HepG2 (cell line): ENCODE measurements around the gene AFG1L. TPM values are rescaled to one million over a fixed set of nuclear protein-coding genes. Genes with fewer than 3 reads are reported as not detected.

Experiments used
- ATAC-seq: fragments of 200-7000 bp; cut with Tn5 transposase; 3 replicates; pipeline ENCODE4 v1.9.1; 2020; ENCODE audit warnings: mild to moderate bottlenecking, moderate library complexity
- BruUV-seq: library from RNA; stranded (reverse); fragments of 400-500 nt; replicated peaks from 2 replicates; lab custom pipeline; 2021; lab: Mats Ljungman, UMichigan
- CTCF ChIA-PET: fragments of 300-600 bp; formaldehyde crosslinking; extraction: SDS; loops from one replicate; lab custom pipeline; 2021; ENCODE audit warnings: low total read pairs, inconsistent platforms, low intra/inter-chr PET ratio; lab: Yijun Ruan, JAX
- POLR2A ChIA-PET: fragments of 350-600 bp; sonication (Branson Sonifier 250); formaldehyde crosslinking; loops from one replicate; lab custom pipeline; 2020; ENCODE audit warnings: antibody characterized with exemption, inconsistent platforms; lab: Yijun Ruan, JAX
- DNase-seq: peaks from one replicate; pipeline ENCODE4 v3.0.0-alpha.2; 2015; ENCODE audit warnings: low spot score
- FAIRE-seq: peaks from 3 replicates; lab custom pipeline; 2011; peaks lifted over from hg19 to GRCh38; lab: Jason Lieb, UNC
- H2AFZ ChIP-seq: one replicate; pipeline ENCODE4 v1.6.1; 2011; ENCODE audit warnings: low read length, inconsistent platforms
- H3K27ac ChIP-seq: fragments of 300-600 bp; 3 replicates; pipeline ENCODE4 v1.8.0; 2011; ENCODE audit warnings: mixed run types, mild to moderate bottlenecking, mixed read lengths, low read length, inconsistent platforms; ENCODE audit not compliant: insufficient read depth; ENCODE audit errors: extremely low read length
- H3K27me3 ChIP-seq, 2 experiments: fragments of 200-600 bp in 1 of 2; 2 replicates in 1 of 2; 3 replicates in 1 of 2; pipeline versions ENCODE4 v1.6.0 to v1.8.0; 2011; ENCODE audit warnings: low read length in 2 of 2, mild to moderate bottlenecking in 2 of 2, moderate library complexity in 2 of 2, inconsistent platforms in 1 of 2; ENCODE audit not compliant: insufficient read depth in 2 of 2, control insufficient read depth in 1 of 2
- H3K36me3 ChIP-seq, 2 experiments: fragments of 200-600 bp in 1 of 2; replicated peaks in 1 of 2; 2 replicates in 1 of 2; 3 replicates in 1 of 2; pipeline versions ENCODE4 v1.5.1 to v1.8.0; 2011; ENCODE audit warnings: low read length in 2 of 2, inconsistent platforms in 1 of 2; ENCODE audit not compliant: insufficient read depth in 2 of 2, control insufficient read depth in 1 of 2
- H3K4me1 ChIP-seq: 2 replicates; pipeline ENCODE4 v1.5.1; 2012; ENCODE audit warnings: low read length, inconsistent platforms; ENCODE audit not compliant: insufficient read depth
- H3K4me2 ChIP-seq: 2 replicates; pipeline ENCODE4 v1.6.0; 2011; ENCODE audit warnings: low read depth, low read length, inconsistent platforms
- H3K4me3 ChIP-seq, 3 experiments: fragments of 200-600 bp in 1 of 3; sonication (generic), shearing (Covaris generic) in 1 of 3; replicated peaks in 1 of 3; 2 replicates each; pipeline ENCODE4 v1.5.1; 2011 to 2016; ENCODE audit warnings: low read length in 3 of 3, inconsistent platforms in 2 of 3, low read depth in 2 of 3, mild to moderate bottlenecking in 2 of 3, control low read depth in 1 of 3, mixed read lengths in 1 of 3; ENCODE audit not compliant: insufficient read depth in 1 of 3
- H3K79me2 ChIP-seq: one replicate; pipeline ENCODE4 v1.6.1; 2011; ENCODE audit warnings: low read length, inconsistent platforms; ENCODE audit not compliant: insufficient read depth
- H3K9ac ChIP-seq: 2 replicates; pipeline ENCODE4 v1.6.0; 2011; ENCODE audit warnings: mild to moderate bottlenecking, low read depth, low read length, inconsistent platforms; ENCODE audit not compliant: insufficient read depth
- H3K9me3 ChIP-seq: 2 replicates; pipeline ENCODE4 v1.5.1; 2012; ENCODE audit warnings: mild to moderate bottlenecking, low read length
- H4K20me1 ChIP-seq: 2 replicates; pipeline ENCODE4 v1.6.0; 2011; ENCODE audit warnings: inconsistent platforms, mild to moderate bottlenecking, low read length, moderate library complexity; ENCODE audit not compliant: insufficient read depth
- HOXA9 ChIP-seq: sonication (generic); formaldehyde crosslinking; IDR thresholded peaks from 2 replicates; pipeline ENCODE4 v1.8.1; 2022; ENCODE audit warnings: missing genetic modification reagents, mild to moderate bottlenecking, moderate library complexity, borderline replicate concordance
- TBX3 ChIP-seq: fragments of 450-650 bp; IDR thresholded peaks from 2 replicates; pipeline ENCODE4 v1.6.1; 2017; ENCODE audit warnings: antibody characterized with exemption, mild to moderate bottlenecking, inconsistent platforms, borderline replicate concordance
- ZNF761 ChIP-seq: sonication (generic); formaldehyde crosslinking; conservative IDR thresholded peaks from 2 replicates; pipeline ENCODE4 v1.4.0; 2020; ENCODE audit warnings: mild to moderate bottlenecking, missing genetic modification reagents
- WGBS: methylation state at CpG from one replicate; pipeline ENCODE4 v1.1.6; 2017; ENCODE audit warnings: low lambda C conversion rate; 5-methylcytosine and 5-hydroxymethylcytosine counted together
- in situ Hi-C: cut with HindIII; loops from 2 replicates; pipeline ENCODE4 v1.10.0; 2017; ENCODE audit warnings: low pct_unique_long_range_greater_than_20kb; ENCODE audit not compliant: extremely low pct_ligation_motif_present
- intact Hi-C: fragments of 100-400 bp; cut with micrococcal nuclease; formaldehyde crosslinking; loops from one replicate; pipeline ENCODE4 v1.10.0; 2022; ENCODE audit not compliant: unreplicated experiment
- polyA plus RNA-seq, 8 experiments: library from polyadenylated mRNA; depleted of rRNA in 3 of 8; stranded (reverse) in 7 of 8; unstranded in 1 of 8; fragments of >200 nt; fragmentation: Illumina TruSeq in 4 of 8; extraction: Trizol in 4 of 8; gene quantifications; 2 replicates each; pipeline versions ENCODE4 v1.2.1 to v1.2.3, GENCODE V29; 2011 to 2016; ENCODE audit warnings: low read depth in 4 of 8, missing spikeins in 1 of 8, mixed read lengths in 1 of 8; ENCODE audit not compliant: insufficient read depth in 1 of 8
- total RNA-seq, 5 experiments: library from RNA; depleted of rRNA; stranded (reverse); fragments of >200 nt; fragmentation: Illumina TruSeq; extraction: Trizol; gene quantifications; 2 replicates each; pipeline ENCODE4 v1.2.3, GENCODE V29; 2016; ENCODE audit warnings: low read depth in 1 of 5

The AFG1L gene
- total and polyA plus RNA-seq, 2 of the 13 experiments (the other 11 are each of a cell fraction or from before 2014, with no cell fraction given) = 3.1 to 14.0 TPM

DNA sequence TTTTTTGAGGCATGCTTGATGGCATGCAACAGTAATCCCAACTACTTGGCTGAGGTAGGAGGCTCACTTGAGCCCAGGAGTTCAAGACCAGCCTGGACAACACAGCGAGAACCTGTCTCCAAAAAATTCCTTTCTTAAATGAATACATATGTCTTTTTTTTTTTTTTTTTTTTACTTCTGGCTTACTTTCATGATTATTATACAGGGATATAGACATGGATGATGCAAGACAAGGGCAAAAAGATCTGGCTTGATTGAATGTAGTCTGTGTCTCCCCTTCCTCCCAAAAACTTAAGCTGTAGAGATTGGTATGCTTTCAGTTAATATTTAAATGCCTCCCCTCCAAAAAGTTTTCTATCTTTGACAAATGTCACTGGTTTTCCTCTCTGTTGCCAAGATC, 41.6 kb upstream of the AFG1L start:
- no peak for DNase-seq
- WGBS = 95% methylated on average over 1 of the region's 1 CpG
- intact Hi-C loops (no loop called here), in situ Hi-C loops (no loop called here)
- FAIRE-seq = no peak
- H3K36me3 ChIP-seq = peaks cover 2 to 6% of the 10 kb centered on the region in 2 experiments; a peak in 2 of 5 replicates
- BruUV-seq = no TSS peak
- H3K4me2 ChIP-seq = no peak overlapping the region
- TF ChIP-seq TBX3 (no peak), ZNF761 (CRISPR knock-in tag) (no peak)
- peaks cover 77% of the 10 kb centered on the region for H3K79me2 ChIP-seq
- no peak overlapping the region for H3K9ac ChIP-seq
- no peaks in the 10 kb centered on the region for H3K9me3 ChIP-seq
- CTCF ChIA-PET = no interaction called here
- H3K27ac ChIP-seq = no peak overlapping the region
- H3K4me1 ChIP-seq = peaks cover 35% of the 10 kb centered on the region
- H3K27me3 ChIP-seq = no peaks in the 10 kb centered on the region
- H2AFZ ChIP-seq = no peak overlapping the region
- POLR2A ChIA-PET = no interaction called here
- no peak for ATAC-seq
- H3K4me3 ChIP-seq = no peak overlapping the region
- H4K20me1 ChIP-seq = 0 out of 2 replicates have a peak, but pooled peaks cover 2% of the 10 kb centered on the region

DNA sequence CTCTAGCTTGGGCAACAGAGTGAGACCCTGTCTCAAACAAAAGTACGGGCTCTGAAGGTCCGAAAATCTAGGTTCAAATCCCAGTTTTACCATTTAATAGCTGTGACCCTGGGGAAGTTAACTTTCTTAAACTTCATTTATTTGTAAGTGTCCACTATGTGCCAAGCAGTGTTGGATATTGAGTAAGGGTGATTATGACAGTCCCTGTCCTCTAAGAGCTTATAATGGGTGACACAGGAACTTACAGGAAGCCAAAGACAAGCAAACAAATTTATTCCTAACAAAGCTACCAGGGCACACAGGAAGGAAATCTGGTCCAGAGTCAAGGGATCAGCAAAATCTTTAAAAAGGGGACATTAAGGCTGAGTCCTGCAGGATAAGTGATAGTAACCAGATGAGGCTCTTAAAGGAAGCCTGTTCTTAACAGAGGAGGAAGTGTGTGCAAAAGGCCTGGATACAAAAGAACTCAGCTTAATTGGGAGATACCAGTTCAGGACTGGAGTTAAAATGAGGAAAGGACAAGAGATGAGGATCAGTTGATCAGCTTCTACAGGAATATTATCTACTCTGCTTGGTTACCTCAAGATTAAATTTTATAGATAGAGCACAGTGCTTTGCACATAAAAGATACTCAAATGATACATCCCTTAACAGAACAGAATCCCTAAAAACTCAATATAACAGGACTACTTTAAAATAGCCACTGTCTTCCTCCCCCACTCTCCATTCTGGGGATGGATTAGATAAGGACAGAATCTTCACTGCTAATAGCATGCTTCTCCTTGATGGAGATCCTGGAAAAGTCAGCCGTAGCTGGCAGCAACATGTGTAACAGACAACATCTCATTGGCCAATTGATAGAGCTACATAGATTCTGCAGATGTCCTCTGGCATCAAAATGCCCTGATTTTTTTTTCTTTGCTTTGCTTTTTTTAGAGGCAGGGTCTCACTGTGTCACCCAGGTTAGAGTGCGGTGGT, 40.1 kb upstream of the AFG1L start:
- peaks cover 49% of the 10 kb centered on the region for H3K4me1 ChIP-seq
- FAIRE-seq (no peak), ATAC-seq (no peak), DNase-seq (no peak)
- BruUV-seq = no TSS peak
- CTCF ChIA-PET = no interaction called here
- no peak overlapping the region for H2AFZ ChIP-seq
- 94% methylated on average over 4 of the region's 4 CpGs for WGBS
- in situ Hi-C loops = no loop called here
- POLR2A ChIA-PET = interaction anchor here (0.7 kb wide), 1 partner anchor 40 kb away, joined by 3 read pairs; the partner anchor contains the start of gene AFG1L
- peaks cover 75% of the 10 kb centered on the region for H3K79me2 ChIP-seq
- no peak overlapping the region for H3K9ac ChIP-seq
- intact Hi-C loops = no loop called here
- H3K4me2 ChIP-seq = no peak overlapping the region
- peaks cover 2 to 6% of the 10 kb centered on the region in 2 experiments; a peak in 2 of 5 replicates for H3K36me3 ChIP-seq
- H3K27me3 ChIP-seq = no peaks in the 10 kb centered on the region
- H3K9me3 ChIP-seq = no peaks in the 10 kb centered on the region
- no peak overlapping the region for H3K4me3 ChIP-seq
- H3K27ac ChIP-seq = no peak overlapping the region
- 0 out of 2 replicates have a peak, but pooled peaks cover 4% of the 10 kb centered on the region for H4K20me1 ChIP-seq
- TF ChIP-seq HOXA9 = no peak
